GM12878 (cell line): ENCODE data around the gene TUBGCP2. TPM values are rescaled to one million over a fixed set of nuclear protein-coding genes. Genes with fewer than 3 reads are reported as not detected.

Experiments
- CREB1 ChIP-seq: IDR thresholded peaks from 2 replicates; pipeline ENCODE4 v1.6.1; 2012; ENCODE audit warnings: low read depth, mild to moderate bottlenecking, inconsistent platforms
- MYC ChIP-seq: IDR thresholded peaks from 2 replicates; pipeline ENCODE4 v1.6.1; 2011; ENCODE audit warnings: mild to moderate bottlenecking, low read length, moderate library complexity, inconsistent platforms; ENCODE audit not compliant: insufficient read depth, insufficient replicate concordance, insufficient read length, severe bottlenecking
- RELA ChIP-seq: fragments of 450-650 bp; IDR thresholded peaks from 2 replicates; pipeline ENCODE4 v1.8.0; 2014; ENCODE audit warnings: borderline replicate concordance; ENCODE audit not compliant: partially characterized antibody
- SMC3 ChIP-seq: IDR thresholded peaks from 2 replicates; pipeline ENCODE4 v1.6.1; 2011; ENCODE audit warnings: low read length, improper control_type of control experiment, borderline replicate concordance
- WRNIP1 ChIP-seq: IDR thresholded peaks from 2 replicates; pipeline ENCODE4 v1.6.1; 2011; ENCODE audit warnings: low read depth, low read length, improper control_type of control experiment, borderline replicate concordance
- ZSCAN29 ChIP-seq: fragments of 450-650 bp; IDR thresholded peaks from 2 replicates; pipeline ENCODE4 v1.6.1; 2017; ENCODE audit warnings: mild to moderate bottlenecking, moderate library complexity
- polyA plus RNA-seq, 11 experiments: library from polyadenylated mRNA; depleted of rRNA in 4 of 11; unstranded in 6 of 11; stranded (reverse) in 5 of 11; fragments of >200 nt; fragmentation: Nextera tagmentation in 4 of 11; fragmentation: Illumina TruSeq in 1 of 11; extraction: Ambion mirVana in 4 of 11; extraction: Trizol in 1 of 11; gene quantifications; 1 replicate in 1 of 11; 2 replicates in 10 of 11; pipeline versions ENCODE4 v1.2.1 to v1.2.3, GENCODE V29; 2011 to 2016; ENCODE audit warnings: inconsistent platforms in 2 of 11, missing spikeins in 2 of 11, low read depth in 1 of 11
- total RNA-seq, 4 experiments: library from RNA; depleted of rRNA in 3 of 4; stranded (reverse); fragments of >200 nt in 3 of 4; fragmentation: Illumina TruSeq in 1 of 4; extraction: Trizol in 1 of 4; gene quantifications; 2 replicates each; pipeline versions ENCODE4 v1.2.1 to v1.2.3, GENCODE V29; 2013 to 2021
- TF ChIP-seq, protein P1 (sequence below): fragments of 450-650 bp; formaldehyde crosslinking; IDR thresholded peaks from 2 replicates; pipeline ENCODE4 v1.4.0; 2022; ENCODE audit warnings: mild to moderate bottlenecking, moderate library complexity
- TF ChIP-seq, protein P2 (sequence below), 3 experiments: IDR thresholded peaks in 2 of 3; conservative IDR thresholded peaks in 1 of 3; 2 replicates each; pipeline ENCODE4 v1.5.1; 2011; ENCODE audit warnings: low read depth in 3 of 3, low read length in 3 of 3, mild to moderate bottlenecking in 3 of 3, control low read depth in 2 of 3, moderate library complexity in 2 of 3, inconsistent platforms in 1 of 3, mixed read lengths in 1 of 3; ENCODE audit not compliant: control insufficient read depth in 2 of 3, insufficient read depth in 1 of 3; ENCODE audit errors: extremely low read depth in 1 of 3

TUBGCP2 gene
- total and polyA plus RNA-seq, 10 of the 15 experiments (the other 5 are each of a cell fraction or from before 2014, with no cell fraction given), result 4.8 to 47.1 (median 34.7) TPM

DNA sequence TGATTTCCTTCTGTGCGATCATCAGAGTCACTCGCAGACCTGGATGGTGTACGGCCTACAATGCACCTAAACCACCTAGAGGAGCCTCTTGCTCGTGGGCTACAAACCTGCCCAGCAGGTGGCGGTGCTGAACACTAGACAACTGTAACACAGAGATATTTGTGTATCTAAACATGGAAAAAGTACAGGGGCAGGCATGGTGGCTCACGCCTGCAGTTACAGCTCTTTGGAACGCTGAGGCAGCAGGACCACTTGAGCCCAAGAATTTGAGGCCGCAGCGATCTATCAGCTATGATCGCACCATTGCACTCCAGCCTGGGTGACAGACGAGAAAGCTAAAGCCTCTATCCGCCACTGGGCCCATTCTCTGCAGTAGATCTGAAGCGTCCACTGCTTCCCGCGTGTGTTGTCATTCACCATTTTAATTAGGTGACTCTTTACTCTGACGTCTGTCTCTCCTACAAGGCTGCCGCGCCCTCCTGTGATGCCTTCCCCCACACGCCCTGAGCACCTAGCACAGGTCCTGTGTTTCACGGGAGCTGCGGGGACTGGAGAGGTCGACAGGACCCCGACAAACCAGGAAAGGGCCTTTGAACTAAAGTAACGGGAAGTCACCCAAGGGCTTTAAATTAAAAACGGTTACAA is 774 bp downstream of the TUBGCP2 start (continued):
- TF ChIP-seq, protein P1, sequence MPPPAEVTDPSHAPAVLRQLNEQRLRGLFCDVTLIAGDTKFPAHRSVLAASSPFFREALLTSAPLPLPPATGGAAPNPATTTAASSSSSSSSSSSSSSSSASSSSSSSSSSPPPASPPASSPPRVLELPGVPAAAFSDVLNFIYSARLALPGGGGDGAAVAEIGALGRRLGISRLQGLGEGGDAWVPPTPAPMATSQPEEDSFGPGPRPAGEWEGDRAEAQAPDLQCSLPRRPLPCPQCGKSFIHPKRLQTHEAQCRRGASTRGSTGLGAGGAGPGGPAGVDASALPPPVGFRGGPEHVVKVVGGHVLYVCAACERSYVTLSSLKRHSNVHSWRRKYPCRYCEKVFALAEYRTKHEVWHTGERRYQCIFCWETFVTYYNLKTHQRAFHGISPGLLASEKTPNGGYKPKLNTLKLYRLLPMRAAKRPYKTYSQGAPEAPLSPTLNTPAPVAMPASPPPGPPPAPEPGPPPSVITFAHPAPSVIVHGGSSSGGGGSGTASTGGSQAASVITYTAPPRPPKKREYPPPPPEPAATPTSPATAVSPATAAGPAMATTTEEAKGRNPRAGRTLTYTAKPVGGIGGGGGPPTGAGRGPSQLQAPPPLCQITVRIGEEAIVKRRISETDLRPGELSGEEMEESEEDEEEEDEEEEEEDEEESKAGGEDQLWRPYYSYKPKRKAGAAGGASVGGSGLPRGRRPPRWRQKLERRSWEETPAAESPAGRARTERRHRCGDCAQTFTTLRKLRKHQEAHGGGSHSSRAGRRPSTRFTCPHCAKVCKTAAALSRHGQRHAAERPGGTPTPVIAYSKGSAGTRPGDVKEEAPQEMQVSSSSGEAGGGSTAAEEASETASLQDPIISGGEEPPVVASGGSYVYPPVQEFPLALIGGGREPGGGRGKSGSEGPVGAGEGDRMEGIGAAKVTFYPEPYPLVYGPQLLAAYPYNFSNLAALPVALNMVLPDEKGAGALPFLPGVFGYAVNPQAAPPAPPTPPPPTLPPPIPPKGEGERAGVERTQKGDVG (CRISPR knock-in tag), result no peak
- TF ChIP-seq, protein P2, sequence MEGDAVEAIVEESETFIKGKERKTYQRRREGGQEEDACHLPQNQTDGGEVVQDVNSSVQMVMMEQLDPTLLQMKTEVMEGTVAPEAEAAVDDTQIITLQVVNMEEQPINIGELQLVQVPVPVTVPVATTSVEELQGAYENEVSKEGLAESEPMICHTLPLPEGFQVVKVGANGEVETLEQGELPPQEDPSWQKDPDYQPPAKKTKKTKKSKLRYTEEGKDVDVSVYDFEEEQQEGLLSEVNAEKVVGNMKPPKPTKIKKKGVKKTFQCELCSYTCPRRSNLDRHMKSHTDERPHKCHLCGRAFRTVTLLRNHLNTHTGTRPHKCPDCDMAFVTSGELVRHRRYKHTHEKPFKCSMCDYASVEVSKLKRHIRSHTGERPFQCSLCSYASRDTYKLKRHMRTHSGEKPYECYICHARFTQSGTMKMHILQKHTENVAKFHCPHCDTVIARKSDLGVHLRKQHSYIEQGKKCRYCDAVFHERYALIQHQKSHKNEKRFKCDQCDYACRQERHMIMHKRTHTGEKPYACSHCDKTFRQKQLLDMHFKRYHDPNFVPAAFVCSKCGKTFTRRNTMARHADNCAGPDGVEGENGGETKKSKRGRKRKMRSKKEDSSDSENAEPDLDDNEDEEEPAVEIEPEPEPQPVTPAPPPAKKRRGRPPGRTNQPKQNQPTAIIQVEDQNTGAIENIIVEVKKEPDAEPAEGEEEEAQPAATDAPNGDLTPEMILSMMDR (IDR thresholded peaks at IDR 0.05 in 2 of 3, conservative IDR thresholded peaks at IDR 0.05 in 1 of 3; ENCODE audit: control insufficient read depth in 2 of 3, extremely low read depth in 1 of 3, insufficient read depth in 1 of 3, low read depth in 3 of 3, low read length in 3 of 3), result peak; percentile 83 to 91 (median 90)
- TF ChIP-seq RELA (no peak), MYC (no peak), ZSCAN29 (peak; percentile 50; the same call in 1 of the 2 replicates), WRNIP1 (no peak), SMC3 (peak; percentile 42; the same call in 1 of the 2 replicates), CREB1 (0 out of 2 replicates have a peak, but pooled peaks have one; percentile 26)
